Liver (tissue), 3 donors: Measurements from ENCODE around the gene SRGAP3.

Source experiments
- HNF4G ChIP-seq: IDR thresholded peaks from 2 replicates; pipeline ENCODE4 v1.6.1; 2016; ENCODE audit warnings: antibody characterized with exemption
- JUND ChIP-seq, 2 donors: IDR thresholded peaks; 2 replicates each; pipeline ENCODE4 v1.6.1; 2016; ENCODE audit warnings: antibody characterized with exemption in 2 of 2
- TF ChIP-seq, protein P1 (sequence below): fragments of 150-350 bp; IDR thresholded peaks from 2 replicates; pipeline ENCODE4 v1.5.1; 2017; ENCODE audit warnings: improper control_type of control experiment, low read depth, low read length; ENCODE audit not compliant: missing input control
- TF ChIP-seq, protein P2 (sequence below): IDR thresholded peaks from 2 replicates; pipeline ENCODE4 v1.6.1; 2016; ENCODE audit warnings: antibody characterized with exemption
- TF ChIP-seq, protein P3 (sequence below): IDR thresholded peaks from 2 replicates; pipeline ENCODE4 v1.6.1; 2016; ENCODE audit warnings: antibody characterized with exemption, mild to moderate bottlenecking
- TF ChIP-seq, protein P4 (sequence below): IDR thresholded peaks from 2 replicates; pipeline ENCODE4 v1.6.1; 2016; ENCODE audit warnings: antibody characterized with exemption
- donor health status: healthy.
- donor health status: healthy.

DNA sequence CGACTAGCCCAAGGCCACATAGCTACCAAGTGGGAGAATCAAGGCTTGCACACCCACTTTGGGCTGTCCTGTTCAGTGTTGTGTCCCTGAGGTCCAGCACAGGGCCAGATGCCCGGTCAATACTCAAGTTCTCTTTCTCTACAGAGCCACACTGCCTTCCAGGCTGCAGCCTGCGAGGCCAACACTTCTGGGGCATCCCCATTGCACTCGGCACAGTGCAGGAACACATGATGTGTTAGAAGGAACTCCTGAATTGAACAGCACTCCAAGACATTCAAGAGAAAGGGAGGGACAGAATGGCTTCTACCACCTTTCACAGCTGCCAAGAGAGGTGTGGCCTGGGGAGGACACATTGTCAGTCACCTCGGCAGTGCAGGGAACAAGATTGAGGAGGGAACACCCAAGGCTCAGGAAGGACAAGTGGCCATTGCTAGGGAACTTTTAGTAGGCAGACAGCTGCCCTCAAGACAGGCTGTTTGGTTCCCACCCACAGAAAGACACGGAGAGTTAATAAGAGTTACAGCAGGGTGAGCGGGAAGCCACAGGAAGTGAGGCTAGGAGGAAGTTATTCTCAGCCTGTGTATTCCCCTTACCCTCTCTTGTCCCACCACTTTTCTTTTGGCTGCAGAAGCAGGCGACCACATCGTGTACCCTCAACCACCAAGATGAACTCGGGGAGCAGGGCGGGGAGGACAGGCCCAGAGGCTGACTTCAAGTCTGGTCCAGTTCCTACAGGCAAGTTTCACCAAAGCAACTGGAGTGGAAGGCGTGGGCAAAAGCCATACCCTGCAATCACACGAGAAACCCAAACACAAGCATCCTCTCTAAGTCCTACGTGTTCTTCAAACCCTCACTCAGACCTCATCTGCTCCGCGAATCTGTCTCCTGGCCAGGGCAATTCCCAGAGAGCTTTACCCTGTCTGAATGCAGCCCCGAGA, 69.4 kb downstream of the SRGAP3 start:
- TF ChIP-seq, protein P1, sequence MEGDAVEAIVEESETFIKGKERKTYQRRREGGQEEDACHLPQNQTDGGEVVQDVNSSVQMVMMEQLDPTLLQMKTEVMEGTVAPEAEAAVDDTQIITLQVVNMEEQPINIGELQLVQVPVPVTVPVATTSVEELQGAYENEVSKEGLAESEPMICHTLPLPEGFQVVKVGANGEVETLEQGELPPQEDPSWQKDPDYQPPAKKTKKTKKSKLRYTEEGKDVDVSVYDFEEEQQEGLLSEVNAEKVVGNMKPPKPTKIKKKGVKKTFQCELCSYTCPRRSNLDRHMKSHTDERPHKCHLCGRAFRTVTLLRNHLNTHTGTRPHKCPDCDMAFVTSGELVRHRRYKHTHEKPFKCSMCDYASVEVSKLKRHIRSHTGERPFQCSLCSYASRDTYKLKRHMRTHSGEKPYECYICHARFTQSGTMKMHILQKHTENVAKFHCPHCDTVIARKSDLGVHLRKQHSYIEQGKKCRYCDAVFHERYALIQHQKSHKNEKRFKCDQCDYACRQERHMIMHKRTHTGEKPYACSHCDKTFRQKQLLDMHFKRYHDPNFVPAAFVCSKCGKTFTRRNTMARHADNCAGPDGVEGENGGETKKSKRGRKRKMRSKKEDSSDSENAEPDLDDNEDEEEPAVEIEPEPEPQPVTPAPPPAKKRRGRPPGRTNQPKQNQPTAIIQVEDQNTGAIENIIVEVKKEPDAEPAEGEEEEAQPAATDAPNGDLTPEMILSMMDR: no peak
- TF ChIP-seq, protein P2, sequence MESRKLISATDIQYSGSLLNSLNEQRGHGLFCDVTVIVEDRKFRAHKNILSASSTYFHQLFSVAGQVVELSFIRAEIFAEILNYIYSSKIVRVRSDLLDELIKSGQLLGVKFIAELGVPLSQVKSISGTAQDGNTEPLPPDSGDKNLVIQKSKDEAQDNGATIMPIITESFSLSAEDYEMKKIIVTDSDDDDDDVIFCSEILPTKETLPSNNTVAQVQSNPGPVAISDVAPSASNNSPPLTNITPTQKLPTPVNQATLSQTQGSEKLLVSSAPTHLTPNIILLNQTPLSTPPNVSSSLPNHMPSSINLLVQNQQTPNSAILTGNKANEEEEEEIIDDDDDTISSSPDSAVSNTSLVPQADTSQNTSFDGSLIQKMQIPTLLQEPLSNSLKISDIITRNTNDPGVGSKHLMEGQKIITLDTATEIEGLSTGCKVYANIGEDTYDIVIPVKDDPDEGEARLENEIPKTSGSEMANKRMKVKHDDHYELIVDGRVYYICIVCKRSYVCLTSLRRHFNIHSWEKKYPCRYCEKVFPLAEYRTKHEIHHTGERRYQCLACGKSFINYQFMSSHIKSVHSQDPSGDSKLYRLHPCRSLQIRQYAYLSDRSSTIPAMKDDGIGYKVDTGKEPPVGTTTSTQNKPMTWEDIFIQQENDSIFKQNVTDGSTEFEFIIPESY: no peak
- TF ChIP-seq HNF4G (no peak), JUND (IDR thresholded peaks at IDR 0.05) (no peak)
- TF ChIP-seq, protein P3, sequence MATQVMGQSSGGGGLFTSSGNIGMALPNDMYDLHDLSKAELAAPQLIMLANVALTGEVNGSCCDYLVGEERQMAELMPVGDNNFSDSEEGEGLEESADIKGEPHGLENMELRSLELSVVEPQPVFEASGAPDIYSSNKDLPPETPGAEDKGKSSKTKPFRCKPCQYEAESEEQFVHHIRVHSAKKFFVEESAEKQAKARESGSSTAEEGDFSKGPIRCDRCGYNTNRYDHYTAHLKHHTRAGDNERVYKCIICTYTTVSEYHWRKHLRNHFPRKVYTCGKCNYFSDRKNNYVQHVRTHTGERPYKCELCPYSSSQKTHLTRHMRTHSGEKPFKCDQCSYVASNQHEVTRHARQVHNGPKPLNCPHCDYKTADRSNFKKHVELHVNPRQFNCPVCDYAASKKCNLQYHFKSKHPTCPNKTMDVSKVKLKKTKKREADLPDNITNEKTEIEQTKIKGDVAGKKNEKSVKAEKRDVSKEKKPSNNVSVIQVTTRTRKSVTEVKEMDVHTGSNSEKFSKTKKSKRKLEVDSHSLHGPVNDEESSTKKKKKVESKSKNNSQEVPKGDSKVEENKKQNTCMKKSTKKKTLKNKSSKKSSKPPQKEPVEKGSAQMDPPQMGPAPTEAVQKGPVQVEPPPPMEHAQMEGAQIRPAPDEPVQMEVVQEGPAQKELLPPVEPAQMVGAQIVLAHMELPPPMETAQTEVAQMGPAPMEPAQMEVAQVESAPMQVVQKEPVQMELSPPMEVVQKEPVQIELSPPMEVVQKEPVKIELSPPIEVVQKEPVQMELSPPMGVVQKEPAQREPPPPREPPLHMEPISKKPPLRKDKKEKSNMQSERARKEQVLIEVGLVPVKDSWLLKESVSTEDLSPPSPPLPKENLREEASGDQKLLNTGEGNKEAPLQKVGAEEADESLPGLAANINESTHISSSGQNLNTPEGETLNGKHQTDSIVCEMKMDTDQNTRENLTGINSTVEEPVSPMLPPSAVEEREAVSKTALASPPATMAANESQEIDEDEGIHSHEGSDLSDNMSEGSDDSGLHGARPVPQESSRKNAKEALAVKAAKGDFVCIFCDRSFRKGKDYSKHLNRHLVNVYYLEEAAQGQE: no peak
- TF ChIP-seq, protein P4, sequence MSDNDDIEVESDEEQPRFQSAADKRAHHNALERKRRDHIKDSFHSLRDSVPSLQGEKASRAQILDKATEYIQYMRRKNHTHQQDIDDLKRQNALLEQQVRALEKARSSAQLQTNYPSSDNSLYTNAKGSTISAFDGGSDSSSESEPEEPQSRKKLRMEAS: no peak
